Thyroid gland (tissue), 4 donors: Measurements from ENCODE around the gene USP36.

Experiments
- CTCF ChIP-seq, 6 experiments: fragments of 200-600 bp in 3 of 6; fragments of 450-650 bp in 3 of 6; sonication (generic) in 3 of 6; IDR thresholded peaks; one replicate each; pipeline ENCODE4 v1.5.1; 2016 to 2019; ENCODE audit warnings: antibody characterized with exemption in 6 of 6, mild to moderate bottlenecking in 2 of 6, inconsistent platforms in 1 of 6, moderate library complexity in 1 of 6
- POLR2A ChIP-seq, 2 donors: fragments of 450-650 bp; IDR thresholded peaks; one replicate each; pipeline ENCODE4 v1.6.1; 2017; ENCODE audit warnings: antibody characterized with exemption in 2 of 2, mild to moderate bottlenecking in 2 of 2, moderate library complexity in 1 of 2

- TF ChIP-seq CTCF (IDR thresholded peaks at IDR 0.05) (no peak), POLR2A (IDR thresholded peaks at IDR 0.05) (no peak)
Measured at GRCh38 chr17:78774453-78774852, 66.2 kb downstream of the USP36 start.
